Effector CD4-positive, alpha-beta T cell (primary cell): Measurements from ENCODE around the gene RCN1.
A peak's percentile ranks its signal among the peaks of the same experiment; 100 is the strongest.
"Not testable (repeated sequence)": the region's sequence is repeated elsewhere in the genome, so short reads cannot be mapped to it uniquely, and the experiment has no call there.

Source experiments
- DNase-seq: peaks from one replicate; pipeline ENCODE4 v3.0.0-alpha.2; 2020
- total RNA-seq: gene quantifications from one replicate; lab custom pipeline; 2026; lab: John Stamatoyannopoulos, UW

The RCN1 gene
- total RNA-seq: 3.9 reads per million, percentile 15 among the genes with 10 or more reads in this experiment

DNA sequence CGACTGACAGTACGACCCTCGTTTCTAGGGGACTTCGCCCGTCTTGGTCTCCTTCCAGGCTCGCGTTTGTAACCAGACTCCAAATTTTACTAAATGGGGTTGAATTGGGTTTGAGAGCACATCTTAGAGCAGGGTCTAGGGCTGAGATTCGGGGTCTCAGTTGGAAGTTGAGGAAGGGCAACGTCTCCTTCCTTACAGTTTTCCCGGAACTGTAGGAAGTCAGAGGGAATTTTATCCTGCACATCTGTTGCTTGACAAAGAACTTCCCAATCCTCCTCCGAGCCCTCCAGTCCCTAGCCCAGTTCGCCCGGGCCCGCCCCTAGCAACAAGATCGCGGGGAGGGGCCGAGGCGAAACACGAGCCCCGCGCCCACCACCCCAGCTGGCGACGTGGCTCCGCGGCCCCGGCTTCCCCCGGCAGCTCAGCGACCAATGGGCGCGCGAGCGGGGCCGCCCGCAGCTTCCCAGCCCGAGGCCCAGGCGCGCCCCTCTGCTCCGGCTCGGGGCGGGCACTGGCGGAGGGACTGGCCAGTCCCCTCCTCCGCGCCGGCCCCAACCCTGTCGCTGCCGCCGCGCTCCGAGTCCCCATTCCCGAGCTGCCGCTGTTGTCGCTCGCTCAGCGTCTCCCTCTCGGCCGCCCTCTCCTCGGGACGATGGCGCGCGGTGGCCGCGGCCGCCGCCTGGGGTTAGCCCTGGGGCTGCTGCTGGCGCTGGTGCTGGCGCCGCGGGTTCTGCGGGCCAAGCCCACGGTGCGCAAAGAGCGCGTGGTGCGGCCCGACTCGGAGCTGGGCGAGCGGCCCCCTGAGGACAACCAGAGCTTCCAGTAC, at the start of gene RCN1:
TSS of gene RCN1 (plus strand) at position 530 of the 826 bp plus-strand sequence. CDS start at position 653, 123 bp downstream.
- peak; percentile 7 for DNase-seq

DNA sequence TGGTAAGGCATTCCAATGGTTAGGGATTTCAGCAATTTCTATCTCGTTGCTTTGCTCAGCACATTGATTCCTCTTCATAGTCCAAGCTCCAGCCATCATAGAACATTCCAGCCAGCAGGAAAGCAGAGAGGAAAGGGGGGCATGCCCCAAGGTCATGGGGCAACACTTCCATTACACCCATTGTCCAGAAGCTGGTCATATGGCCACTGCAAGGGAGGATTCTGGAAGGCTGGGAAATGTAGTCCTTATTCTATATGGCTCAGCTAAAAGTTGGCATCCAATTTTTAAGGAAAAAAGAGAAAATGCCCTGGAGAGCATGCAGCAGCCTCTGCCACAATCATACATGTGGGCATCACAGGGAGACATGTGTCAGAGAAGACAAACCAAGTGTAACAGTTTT, 47.1 kb upstream of the RCN1 start:
- no peak for DNase-seq

DNA sequence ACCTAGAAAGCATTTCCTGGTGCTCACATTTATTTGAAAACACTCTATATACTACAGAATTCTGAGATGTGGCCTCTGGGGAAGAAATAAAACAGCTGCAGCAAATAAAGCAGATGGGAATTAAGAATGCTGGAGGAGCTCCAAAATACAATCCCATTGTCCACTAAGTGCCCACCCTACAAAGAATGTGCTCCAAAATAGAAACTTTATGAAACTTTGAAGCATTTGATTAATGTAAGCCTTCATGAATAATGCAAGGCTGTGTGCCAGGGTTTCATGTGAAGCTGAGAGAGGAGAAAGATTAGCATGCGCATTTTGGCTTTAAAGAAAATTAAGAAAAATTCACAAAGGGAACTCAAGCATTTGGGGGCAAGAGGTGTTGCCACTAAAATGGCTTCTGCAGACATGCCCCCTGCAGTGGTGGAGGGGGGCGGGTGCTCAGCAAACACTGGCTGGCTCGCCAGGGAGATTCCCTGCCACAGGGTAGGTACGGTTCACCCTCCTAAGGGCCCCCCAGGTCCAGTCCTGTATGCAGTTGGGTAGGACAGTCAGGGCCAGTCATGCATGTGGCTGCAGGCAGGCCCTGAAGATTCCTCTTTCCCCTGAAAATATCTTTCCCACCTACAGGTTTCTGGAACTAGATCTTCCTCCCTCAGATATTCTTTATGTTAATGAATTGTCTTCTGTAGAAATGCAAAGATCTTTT, 46.6 kb upstream of the RCN1 start:
- no peak for DNase-seq

DNA sequence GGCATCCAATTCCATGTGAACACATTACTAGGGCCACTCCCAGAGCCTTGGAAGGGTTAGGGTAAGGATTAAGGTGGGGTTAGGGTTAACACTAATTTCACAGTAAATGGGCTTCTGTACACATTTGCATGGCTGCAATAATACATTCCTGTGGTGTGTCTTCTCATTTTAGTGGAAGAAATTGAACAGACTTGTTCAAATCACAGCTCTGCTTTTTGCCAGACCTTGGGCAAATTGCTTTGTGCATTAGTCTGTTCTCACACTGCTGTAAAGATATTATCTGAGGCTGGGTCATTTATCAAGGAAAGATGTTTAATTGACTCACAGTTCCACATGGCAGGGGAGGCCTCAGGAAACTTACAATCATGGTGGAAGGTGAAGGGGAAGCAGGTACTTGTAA, 45.4 kb upstream of the RCN1 start:
- DNase-seq: no peak

DNA sequence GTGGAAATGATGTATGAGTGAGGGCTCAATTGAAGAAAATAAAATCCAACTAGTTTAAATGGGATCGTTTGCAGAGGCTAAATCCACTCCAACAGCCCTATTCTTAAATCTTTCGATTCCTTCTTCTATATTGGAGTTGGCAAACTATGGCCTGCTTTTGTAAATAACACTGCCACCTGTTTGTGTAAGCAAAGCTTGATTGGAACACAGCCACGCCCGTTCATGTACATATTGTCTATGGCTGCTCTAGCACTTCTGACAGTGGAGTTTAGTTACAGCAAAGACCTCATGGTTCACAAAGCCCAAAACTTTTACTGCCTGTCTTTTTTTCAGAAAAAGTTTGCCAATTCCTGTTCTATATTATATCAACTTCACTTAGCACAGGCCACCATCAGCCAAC, 40.6 kb upstream of the RCN1 start:
- DNase-seq: no peak

DNA sequence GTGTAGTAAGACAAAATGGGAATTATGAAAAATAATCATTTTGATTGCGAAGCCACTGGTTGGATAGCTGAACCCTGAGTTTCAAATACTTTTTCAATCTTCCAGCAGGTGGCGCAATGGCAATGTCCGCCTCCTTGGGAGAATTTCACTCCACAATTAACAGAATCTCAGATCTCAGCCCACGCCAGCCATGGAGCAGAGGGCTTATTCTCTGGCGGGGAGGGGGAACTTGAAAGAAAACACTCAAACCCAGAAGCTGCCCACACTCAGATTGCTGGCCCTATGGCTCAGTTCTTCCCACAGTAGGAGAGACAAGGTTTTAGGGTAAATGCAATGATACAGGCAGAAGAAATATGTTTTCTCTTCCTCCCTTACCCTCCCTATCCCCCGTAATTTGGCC, 38.7 kb upstream of the RCN1 start:
- peak; percentile 28 for DNase-seq

DNA sequence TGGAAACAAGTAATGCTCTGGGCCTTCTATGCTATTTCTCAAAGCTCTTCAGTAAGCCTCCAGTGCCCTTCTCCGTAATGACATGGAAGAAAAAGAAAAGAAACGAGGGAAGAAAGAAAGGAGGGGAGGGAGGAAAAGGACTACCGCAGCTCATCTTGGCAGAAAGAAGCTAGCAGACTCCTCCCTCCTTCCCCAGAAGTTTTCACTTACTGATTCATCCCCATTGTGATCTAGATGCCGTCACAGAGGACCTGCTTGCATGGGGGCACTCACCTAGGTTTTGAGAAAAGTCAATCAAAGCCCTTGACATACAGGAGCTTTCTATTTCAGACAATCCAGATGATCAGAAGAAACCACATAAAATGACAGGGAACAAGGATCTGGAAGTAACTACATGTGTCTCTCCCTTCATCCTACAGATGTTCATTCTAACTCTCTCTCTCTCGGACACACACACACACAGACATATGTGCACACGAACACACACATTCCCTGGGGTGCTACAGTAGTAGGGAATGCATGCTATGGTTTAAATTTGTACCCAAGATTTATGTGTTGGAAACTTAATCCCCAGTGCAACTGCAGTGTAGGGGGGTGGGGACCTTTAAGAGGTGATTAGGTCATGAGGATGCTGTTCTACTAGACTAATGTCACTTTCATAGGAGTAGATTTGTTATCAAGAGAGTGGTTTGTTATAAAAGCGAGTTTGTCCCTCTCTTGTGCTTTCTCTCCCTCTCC, 37.6 kb upstream of the RCN1 start:
- DNase-seq: no peak

DNA sequence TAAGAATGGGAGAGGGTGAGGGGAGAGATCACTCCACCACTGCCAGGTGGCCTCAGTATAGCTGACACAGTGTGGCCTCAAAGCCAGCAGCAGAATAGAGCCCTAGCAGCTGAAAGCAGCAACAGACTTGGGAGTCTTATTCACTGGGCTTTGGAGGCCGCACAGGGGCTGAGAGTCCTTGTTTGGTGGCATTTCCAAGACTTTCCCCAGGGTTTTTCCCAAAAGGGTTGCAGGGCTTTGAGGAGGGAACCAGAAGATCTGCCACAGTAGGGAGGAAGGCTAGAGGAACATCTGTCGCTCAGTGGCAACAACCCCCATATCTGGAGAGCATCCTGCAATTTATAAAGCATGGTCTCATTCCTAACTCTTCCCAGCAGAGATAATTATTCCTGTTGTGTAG, 35.0 kb upstream of the RCN1 start:
- no peak for DNase-seq

DNA sequence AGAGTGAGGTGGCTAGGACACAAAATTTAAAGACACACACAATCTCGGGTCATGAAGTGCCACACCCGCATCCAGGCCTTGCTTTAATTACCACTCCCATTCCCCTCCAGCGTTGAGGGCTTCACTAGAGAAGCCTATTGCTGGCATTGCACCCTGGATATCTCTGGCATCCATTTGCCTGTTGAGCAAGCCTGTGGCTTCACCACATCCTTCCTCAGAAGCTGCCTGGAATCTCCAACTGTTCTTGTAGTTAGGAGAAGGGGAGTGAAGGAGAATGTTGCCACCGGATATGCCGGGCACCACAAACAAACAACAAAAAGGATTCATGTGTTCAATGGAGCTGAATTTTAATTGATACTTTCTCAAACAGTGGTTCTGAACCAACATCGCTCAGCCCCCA, 34.4 kb upstream of the RCN1 start:
- DNase-seq: no peak

DNA sequence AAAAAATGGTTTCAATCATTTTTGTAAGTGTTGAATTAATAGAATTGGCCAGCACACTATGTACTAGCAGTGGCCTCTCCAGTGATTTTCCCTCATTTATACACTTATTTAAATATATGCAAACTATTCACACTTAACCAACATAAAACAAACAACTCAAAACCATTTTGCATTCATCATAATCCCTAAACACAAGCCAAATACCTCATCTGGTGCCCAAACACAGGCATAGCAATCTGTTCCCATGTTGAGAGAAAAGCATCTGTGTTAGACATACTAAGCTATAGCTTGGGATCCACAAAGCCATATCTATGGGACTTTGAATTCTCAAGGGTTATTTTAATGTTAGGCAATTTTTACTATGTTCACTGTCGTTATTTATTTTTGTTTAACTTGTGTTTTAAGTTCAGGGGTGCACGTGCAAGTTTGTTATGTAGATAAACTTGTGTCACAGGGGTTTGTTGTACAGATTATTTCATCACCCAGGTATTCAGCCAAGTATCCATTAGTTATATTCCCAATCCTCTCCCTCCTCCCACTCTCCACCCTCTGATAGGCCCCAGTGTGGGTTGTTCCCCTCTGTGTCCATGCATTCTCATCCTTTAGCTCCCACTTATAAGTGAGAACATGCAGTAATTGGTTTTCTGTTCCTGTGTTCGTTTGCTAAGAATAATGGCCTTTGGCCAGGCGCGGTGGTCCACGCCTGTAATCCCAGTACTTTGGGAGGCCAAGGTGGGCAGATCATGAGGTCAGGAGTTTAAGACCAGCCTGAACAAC, 31.0 kb upstream of the RCN1 start:
- no peak for DNase-seq

DNA sequence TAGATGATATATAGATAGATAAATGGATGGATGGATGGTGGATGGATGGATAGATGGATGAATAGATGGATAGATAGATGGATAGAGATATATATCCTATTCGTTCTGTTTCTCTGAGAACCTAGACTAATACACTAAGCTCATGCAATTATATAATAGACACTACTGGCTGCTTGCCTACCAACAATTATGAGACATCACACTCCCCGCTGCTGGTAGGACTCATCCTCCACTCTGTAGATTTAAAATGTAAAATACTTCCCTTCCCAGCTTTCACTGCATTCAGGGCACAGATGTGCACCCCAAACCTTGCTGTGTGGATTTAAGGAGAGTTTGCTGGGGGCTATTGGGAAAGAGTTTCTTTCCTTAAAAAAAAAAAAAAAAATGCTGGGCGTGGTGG, 28.3 kb upstream of the RCN1 start:
- DNase-seq: no peak

DNA sequence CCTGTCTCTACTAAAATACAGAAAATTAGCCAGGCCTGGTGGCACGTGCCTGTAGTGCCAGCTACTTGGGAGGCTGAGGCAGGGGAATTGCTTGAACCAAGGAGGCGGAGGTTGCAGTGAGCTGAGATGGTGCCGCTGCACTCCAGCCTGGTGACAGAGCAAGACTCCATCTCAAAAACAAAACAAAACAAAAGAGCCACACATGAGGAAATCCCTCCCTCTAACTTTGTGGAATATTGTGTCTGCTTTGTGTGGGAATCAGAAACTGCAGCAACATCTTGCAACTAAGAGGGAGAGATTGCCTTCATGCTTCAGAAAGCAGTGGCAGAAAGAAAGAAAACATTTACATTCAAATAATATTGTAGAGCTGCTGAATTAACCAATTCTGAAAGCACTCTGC, 27.8 kb upstream of the RCN1 start:
- not testable (repeated sequence) for DNase-seq

DNA sequence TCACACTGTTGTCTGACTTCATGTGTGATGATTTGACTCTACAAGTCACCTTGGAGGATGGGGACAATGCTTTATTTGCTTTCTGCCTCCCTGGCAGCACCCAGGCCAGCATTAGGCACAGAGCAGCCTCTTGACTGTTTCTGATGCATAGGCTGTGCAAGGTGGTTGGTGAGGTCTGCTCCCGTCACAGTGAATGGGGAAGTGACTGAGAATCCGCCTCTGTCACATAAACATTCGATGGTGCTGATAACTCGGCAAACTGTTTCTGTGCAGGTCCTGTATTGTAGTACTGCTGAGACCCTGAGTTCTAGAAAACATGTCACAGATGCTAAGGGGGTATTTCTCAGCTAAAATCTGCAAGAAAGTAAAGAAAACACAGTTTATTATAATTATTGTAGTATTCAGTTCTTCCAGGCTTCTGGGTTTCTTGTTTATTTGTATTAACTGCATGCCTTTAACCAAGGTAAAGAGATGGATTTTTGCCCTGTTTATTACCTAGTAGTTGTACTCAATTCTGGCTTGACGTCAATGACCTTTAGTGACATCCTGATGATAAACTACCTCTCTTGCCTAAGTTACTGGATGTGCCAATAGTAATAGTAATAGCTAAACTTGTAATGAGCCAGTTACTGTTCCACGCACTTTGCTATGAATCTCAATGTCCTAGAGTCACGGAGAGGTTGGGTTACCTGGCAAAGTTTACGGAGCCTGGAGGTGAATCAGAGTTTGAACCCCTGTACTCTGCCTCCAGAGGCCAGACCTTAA, 24.8 kb upstream of the RCN1 start:
- no peak for DNase-seq

DNA sequence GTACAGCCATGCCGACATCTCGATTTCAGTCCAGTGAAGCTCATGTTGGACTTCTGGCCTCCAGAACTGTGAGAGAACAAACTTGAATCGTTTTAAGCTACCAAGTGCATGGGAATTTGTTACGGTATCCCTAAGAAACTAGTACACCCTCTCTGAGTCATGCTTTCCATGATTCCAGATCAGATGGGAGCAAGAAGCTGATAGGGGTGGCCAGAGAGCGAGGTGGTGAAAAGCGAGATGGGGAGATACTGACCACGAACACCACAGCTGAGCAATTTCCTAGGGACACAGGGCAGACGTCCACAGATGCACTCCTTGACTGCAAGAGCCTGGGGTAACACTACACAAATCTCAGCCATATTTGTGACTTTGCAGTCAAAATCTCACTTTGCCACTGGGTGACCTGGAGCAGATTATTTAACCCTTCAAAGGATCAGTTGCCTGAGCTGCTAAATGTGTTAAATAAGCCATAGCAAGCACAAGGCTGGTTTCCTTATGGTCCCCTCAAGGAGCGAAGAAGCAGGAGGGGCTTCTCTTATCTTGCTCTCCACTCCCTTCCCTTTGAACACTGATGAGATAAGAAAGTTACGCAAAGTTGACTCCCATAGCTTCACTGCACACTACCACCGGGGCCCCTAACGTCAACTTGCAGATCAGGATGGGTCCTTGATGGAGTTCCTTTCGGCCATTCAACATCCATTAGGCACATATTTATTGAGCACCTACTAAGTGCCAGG, 22.6 kb upstream of the RCN1 start:
- DNase-seq: no peak

DNA sequence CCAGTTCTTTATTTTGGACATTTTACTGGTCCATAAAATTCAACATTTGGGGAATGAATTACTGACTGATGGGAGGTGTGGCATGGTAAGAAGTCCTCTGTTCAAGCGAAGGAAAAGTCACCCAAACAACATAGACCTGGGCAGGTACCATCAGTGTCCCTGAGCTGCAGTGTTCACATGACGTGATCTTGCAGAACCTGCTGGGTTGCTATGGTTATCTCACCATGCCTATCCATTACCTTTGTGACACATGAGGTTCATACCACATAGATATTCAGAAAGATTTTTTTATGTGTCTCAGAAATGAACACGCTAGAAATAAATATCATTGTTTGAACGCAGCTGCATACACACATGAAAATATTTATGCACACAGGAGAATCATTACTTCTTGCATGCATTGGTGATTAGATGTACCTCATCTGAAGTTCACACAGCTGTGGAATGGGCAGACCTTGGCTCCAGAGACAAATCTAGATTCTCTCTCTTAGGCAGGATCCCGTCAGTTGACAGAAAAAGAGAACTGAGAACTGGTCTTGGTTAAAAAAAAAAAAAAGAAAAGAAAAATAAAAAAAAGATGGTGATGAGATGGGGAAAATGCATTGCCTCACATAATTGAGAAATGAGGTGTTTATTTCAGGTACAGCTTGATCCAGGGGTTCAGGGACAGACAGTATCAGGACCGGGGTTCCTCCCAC, 21.4 kb upstream of the RCN1 start:
- DNase-seq: no peak

DNA sequence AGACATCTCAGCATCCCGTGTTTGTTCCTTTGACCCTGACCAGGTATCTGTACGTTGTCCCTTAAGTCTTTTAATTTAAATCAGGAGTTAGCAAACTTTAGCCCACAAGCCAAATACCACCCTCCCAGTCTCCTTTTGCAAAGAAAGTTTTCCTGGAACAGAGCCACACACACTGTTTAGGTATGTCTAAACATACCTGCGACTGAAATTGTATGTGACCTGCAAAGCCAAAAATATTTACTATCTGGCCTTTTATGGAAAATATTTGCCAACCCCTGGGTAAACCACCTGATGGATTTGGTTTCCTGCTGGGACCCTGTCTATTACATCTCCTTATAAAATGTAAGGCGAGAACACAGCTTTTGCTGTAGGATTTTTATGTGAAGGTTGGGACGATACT, 20.2 kb upstream of the RCN1 start:
- DNase-seq: no peak

DNA sequence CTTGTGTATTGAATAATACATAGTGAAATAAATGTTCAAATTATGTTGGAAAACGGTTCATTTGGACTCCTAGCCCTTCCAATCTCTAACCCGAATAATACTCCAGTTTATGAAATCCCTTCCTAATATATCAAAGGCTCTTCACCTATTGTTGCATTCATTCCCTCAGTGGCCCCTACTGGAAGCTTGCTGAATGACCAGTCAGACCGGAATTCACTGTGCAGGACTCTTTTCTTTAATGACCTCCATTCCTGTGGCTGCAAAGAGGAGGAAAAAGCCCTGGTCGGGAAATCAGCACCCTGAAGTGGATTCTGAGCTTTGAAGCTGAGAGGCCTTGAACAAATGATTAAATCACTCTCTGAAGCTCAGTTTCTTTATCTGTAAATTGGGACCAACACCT, 19.1 kb upstream of the RCN1 start:
- no peak for DNase-seq

DNA sequence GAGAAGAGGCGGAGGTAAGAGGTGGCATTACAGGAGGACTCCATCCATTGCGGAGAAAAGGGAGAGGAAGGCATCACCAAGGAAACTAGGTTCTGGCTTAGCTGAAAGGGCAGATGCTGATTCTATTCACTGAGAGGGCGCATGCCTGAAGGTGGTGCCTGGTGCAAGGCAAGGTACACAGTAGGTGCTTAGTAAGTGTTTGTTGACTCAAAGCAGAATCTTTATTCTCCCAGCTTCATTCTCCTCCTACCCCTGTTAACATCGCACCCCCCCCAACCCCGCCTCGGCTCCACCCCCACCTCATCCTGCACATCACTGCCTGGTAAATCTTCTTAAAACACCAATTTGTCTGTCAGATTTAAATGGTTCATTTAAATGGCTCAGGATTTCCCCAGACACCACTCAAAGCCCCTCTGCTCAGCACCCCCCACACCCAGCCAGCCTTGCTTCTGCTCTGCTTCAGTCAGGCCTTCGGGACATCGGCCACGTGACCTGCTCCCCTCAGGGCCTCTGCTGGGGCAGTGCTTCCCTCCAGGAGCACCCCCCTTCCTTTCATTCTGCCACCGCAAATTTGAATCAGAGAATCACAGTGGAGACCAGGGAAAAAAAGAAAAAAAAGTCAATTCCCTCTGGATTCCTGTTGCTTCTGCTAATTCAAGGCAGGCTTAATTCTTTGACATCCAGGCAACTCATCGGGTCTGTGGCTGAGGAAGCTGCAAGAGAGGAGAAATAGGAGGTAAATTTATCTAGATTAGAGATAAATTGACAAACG, 17.8 kb upstream of the RCN1 start:
- DNase-seq: no peak

DNA sequence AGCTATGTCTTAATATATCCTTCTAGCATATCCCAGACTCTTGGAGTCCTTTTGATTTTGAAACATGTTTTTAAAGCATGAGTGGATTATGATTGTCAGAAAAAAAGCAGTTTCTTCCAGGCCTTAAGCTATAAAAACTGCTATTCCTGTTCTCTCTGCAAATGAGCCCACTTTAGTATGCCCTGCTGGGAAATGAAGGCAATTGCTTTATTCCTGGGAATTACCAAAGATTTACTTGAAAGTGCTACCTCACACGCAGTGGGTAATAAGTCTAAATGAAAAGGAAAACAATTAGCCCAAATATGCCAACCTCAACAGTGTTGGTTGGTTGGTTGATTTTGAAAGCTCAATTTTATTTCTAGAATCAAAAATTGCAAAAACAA, 17.2 kb upstream of the RCN1 start:
- no peak for DNase-seq

DNA sequence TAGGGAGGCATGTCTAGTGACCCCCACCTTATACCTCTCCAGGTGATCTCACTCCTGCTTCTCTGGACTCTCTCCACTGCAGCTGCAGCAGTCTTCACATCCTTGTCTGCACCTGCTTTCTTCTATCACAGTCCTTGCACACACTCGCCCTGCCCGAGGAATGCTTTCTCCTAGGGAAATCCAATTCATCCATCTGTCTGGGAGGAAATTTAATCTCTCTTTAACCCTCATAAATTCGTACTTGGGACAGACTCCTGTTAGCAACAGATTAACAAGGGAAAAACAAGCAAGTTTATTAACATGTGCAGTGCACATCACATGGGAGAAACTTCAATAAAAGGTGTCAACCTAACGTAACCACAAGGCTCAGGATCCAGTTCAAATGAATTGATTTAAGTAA, 11.3 kb upstream of the RCN1 start:
- no peak for DNase-seq
